ENCODE results near the gene ARNT2. TPM values are rescaled to one million over a fixed set of nuclear protein-coding genes. Genes with fewer than 3 reads are reported as not detected.

ARNT2 gene
- total and polyA plus RNA-seq, 2 donors (not counting 1 experiment from before 2014, with no cell fraction given) = 15.5 to 61.2 TPM

- no peak overlapping the region for H3K9ac ChIP-seq (ENCODE audit: insufficient read depth, low read length)
- no peaks in the 10 kb centered on the region for H3K4me1 ChIP-seq (ENCODE audit: control insufficient read depth, extremely low read depth, insufficient read depth, low read length)
- H2AFZ ChIP-seq (ENCODE audit: low read length) = no peak overlapping the region
- no peak overlapping the region for H3K4me2 ChIP-seq (ENCODE audit: extremely low read depth, insufficient read depth, low read length)
- H3K9me3 ChIP-seq (ENCODE audit: control insufficient read depth, insufficient read depth, low read depth, low read length) = no peaks in the 10 kb centered on the region
- H3K4me3 ChIP-seq (replicated peaks in 1 of 4; ENCODE audit: control extremely low read depth in 1 of 4, insufficient read depth in 1 of 4, low read depth in 3 of 4, low read length in 4 of 4) = no peak overlapping the region
- no peaks in the 10 kb centered on the region for H3K79me2 ChIP-seq (ENCODE audit: control insufficient read depth, insufficient read depth, low read length)
- no peak for DNase-seq (ENCODE audit: low read depth in 2 of 2)
- TF ChIP-seq, protein P1, sequence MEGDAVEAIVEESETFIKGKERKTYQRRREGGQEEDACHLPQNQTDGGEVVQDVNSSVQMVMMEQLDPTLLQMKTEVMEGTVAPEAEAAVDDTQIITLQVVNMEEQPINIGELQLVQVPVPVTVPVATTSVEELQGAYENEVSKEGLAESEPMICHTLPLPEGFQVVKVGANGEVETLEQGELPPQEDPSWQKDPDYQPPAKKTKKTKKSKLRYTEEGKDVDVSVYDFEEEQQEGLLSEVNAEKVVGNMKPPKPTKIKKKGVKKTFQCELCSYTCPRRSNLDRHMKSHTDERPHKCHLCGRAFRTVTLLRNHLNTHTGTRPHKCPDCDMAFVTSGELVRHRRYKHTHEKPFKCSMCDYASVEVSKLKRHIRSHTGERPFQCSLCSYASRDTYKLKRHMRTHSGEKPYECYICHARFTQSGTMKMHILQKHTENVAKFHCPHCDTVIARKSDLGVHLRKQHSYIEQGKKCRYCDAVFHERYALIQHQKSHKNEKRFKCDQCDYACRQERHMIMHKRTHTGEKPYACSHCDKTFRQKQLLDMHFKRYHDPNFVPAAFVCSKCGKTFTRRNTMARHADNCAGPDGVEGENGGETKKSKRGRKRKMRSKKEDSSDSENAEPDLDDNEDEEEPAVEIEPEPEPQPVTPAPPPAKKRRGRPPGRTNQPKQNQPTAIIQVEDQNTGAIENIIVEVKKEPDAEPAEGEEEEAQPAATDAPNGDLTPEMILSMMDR (conservative IDR thresholded peaks at IDR 0.05 in 1 of 2, IDR thresholded peaks at IDR 0.05 in 1 of 2; ENCODE audit: low read depth in 1 of 2, low read length in 2 of 2) = no peak
- TF ChIP-seq EZH2 (IDR thresholded peaks at IDR 0.05; ENCODE audit: low read length, missing control alignments) = no peak
- peaks cover 2% of the 10 kb centered on the region for H3K27me3 ChIP-seq (ENCODE audit: control insufficient read depth, insufficient read depth, low read length)
- no peaks in the 10 kb centered on the region for H4K20me1 ChIP-seq (ENCODE audit: control insufficient read depth, extremely low read depth, insufficient read depth, low read length)
- no peak overlapping the region for H3K27ac ChIP-seq (ENCODE audit: insufficient read depth, low read length)
- H3K36me3 ChIP-seq (ENCODE audit: control insufficient read depth, insufficient read depth, low read length) = no peaks in the 10 kb centered on the region
Observed at GRCh38 chr15:80630981-80631380, 226.8 kb downstream of the ARNT2 start.

DNA sequence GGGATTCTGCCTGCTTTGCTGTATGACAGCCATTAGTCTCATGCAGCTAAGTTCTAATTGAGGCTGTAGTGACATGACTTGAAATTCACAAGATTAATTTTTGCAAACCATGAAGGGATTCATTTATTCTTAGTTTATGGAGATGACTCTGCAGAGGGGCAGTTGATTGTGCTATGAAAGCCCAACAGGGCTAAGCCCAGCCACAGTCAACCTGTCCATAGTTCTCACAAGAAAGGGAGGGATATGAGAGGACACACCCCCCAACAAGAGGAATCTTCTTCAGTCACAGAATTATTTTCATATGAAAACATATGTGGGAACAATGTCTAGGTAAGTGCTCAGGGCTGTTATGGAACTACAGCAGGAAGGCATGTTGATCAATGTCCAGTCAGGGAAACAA is 229.0 kb downstream of the ARNT2 start:
- DNase-seq (ENCODE audit: low read depth in 2 of 2) = no peak
- H3K27me3 ChIP-seq (ENCODE audit: control insufficient read depth, insufficient read depth, low read length) = peaks cover 2% of the 10 kb centered on the region

GRCh38 chr15:80635953-80636352 is 231.8 kb downstream of the ARNT2 start:
- Histone ChIP-seq H4K20me1 (ENCODE audit: control insufficient read depth, extremely low read depth, insufficient read depth, low read length) (no peaks in the 10 kb centered on the region), H3K4me1 (ENCODE audit: control insufficient read depth, extremely low read depth, insufficient read depth, low read length) (no peaks in the 10 kb centered on the region), H3K4me2 (ENCODE audit: extremely low read depth, insufficient read depth, low read length) (no peak overlapping the region), H3K4me3 (replicated peaks in 1 of 4; ENCODE audit: control extremely low read depth in 1 of 4, insufficient read depth in 1 of 4, low read depth in 3 of 4, low read length in 4 of 4) (no peak overlapping the region), H3K27me3 (ENCODE audit: control insufficient read depth, insufficient read depth, low read length) (peaks cover 2% of the 10 kb centered on the region), H3K9me3 (ENCODE audit: control insufficient read depth, insufficient read depth, low read depth, low read length) (no peaks in the 10 kb centered on the region), H3K27ac (ENCODE audit: insufficient read depth, low read length) (no peak overlapping the region), H2AFZ (ENCODE audit: low read length) (no peak overlapping the region), H3K79me2 (ENCODE audit: control insufficient read depth, insufficient read depth, low read length) (no peaks in the 10 kb centered on the region), H3K9ac (ENCODE audit: insufficient read depth, low read length) (no peak overlapping the region), H3K36me3 (ENCODE audit: control insufficient read depth, insufficient read depth, low read length) (no peaks in the 10 kb centered on the region)
- no peak for TF ChIP-seq EZH2 (IDR thresholded peaks at IDR 0.05; ENCODE audit: low read length, missing control alignments)
- TF ChIP-seq, protein P1 (conservative IDR thresholded peaks at IDR 0.05 in 1 of 2, IDR thresholded peaks at IDR 0.05 in 1 of 2; ENCODE audit: low read depth in 1 of 2, low read length in 2 of 2) = no peak
- DNase-seq (ENCODE audit: low read depth in 2 of 2) = peak in 1 of 2 donors; percentile 27

More for the DNA sequence above, 229.0 kb downstream of the ARNT2 start:
- Histone ChIP-seq H4K20me1 (ENCODE audit: control insufficient read depth, extremely low read depth, insufficient read depth, low read length) (no peaks in the 10 kb centered on the region), H3K79me2 (ENCODE audit: control insufficient read depth, insufficient read depth, low read length) (no peaks in the 10 kb centered on the region), H3K9ac (ENCODE audit: insufficient read depth, low read length) (no peak overlapping the region), H3K27ac (ENCODE audit: insufficient read depth, low read length) (no peak overlapping the region), H2AFZ (ENCODE audit: low read length) (no peak overlapping the region), H3K9me3 (ENCODE audit: control insufficient read depth, insufficient read depth, low read depth, low read length) (no peaks in the 10 kb centered on the region), H3K36me3 (ENCODE audit: control insufficient read depth, insufficient read depth, low read length) (no peaks in the 10 kb centered on the region), H3K4me2 (ENCODE audit: extremely low read depth, insufficient read depth, low read length) (no peak overlapping the region), H3K4me1 (ENCODE audit: control insufficient read depth, extremely low read depth, insufficient read depth, low read length) (no peaks in the 10 kb centered on the region), H3K4me3 (replicated peaks in 1 of 4; ENCODE audit: control extremely low read depth in 1 of 4, insufficient read depth in 1 of 4, low read depth in 3 of 4, low read length in 4 of 4) (no peak overlapping the region)
- TF ChIP-seq, protein P1 (conservative IDR thresholded peaks at IDR 0.05 in 1 of 2, IDR thresholded peaks at IDR 0.05 in 1 of 2; ENCODE audit: low read depth in 1 of 2, low read length in 2 of 2) = no peak
- no peak for TF ChIP-seq EZH2 (IDR thresholded peaks at IDR 0.05; ENCODE audit: low read length, missing control alignments)
